PFSK-1 (cell line): ENCODE measurements around the gene VWA5B2.

Experiments
- POLR2AphosphoS5 ChIP-seq: IDR thresholded peaks from 2 replicates; pipeline ENCODE4 v1.6.1; 2012; ENCODE audit warnings: low read depth, mild to moderate bottlenecking, control low read depth, low read length, moderate library complexity
- SIN3A ChIP-seq: IDR thresholded peaks from 2 replicates; pipeline ENCODE4 v1.6.1; 2012; ENCODE audit warnings: mild to moderate bottlenecking, low read length, moderate library complexity, borderline replicate concordance; ENCODE audit not compliant: insufficient read depth
- TAF1 ChIP-seq: IDR thresholded peaks from 2 replicates; pipeline ENCODE4 v1.6.1; 2012; ENCODE audit warnings: low read length, control low read depth, borderline replicate concordance; ENCODE audit not compliant: insufficient read depth
- TF ChIP-seq, protein P1 (sequence below), 2 experiments: IDR thresholded peaks; 2 replicates each; pipeline versions ENCODE4 v1.6.1 to v1.8.0; 2011 to 2012; ENCODE audit warnings: low read depth in 2 of 2, low read length in 2 of 2, control low read depth in 1 of 2, inconsistent platforms in 1 of 2, mild to moderate bottlenecking in 1 of 2, moderate library complexity in 1 of 2; ENCODE audit not compliant: insufficient read depth in 1 of 2

GRCh38 chr3:184259396-184259877, 30.1 kb downstream of the VWA5B2 start:
- TF ChIP-seq, protein P1, sequence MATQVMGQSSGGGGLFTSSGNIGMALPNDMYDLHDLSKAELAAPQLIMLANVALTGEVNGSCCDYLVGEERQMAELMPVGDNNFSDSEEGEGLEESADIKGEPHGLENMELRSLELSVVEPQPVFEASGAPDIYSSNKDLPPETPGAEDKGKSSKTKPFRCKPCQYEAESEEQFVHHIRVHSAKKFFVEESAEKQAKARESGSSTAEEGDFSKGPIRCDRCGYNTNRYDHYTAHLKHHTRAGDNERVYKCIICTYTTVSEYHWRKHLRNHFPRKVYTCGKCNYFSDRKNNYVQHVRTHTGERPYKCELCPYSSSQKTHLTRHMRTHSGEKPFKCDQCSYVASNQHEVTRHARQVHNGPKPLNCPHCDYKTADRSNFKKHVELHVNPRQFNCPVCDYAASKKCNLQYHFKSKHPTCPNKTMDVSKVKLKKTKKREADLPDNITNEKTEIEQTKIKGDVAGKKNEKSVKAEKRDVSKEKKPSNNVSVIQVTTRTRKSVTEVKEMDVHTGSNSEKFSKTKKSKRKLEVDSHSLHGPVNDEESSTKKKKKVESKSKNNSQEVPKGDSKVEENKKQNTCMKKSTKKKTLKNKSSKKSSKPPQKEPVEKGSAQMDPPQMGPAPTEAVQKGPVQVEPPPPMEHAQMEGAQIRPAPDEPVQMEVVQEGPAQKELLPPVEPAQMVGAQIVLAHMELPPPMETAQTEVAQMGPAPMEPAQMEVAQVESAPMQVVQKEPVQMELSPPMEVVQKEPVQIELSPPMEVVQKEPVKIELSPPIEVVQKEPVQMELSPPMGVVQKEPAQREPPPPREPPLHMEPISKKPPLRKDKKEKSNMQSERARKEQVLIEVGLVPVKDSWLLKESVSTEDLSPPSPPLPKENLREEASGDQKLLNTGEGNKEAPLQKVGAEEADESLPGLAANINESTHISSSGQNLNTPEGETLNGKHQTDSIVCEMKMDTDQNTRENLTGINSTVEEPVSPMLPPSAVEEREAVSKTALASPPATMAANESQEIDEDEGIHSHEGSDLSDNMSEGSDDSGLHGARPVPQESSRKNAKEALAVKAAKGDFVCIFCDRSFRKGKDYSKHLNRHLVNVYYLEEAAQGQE (IDR thresholded peaks at IDR 0.05; ENCODE audit: insufficient read depth in 1 of 2, low read depth in 2 of 2, low read length in 2 of 2), result no peak
- TF ChIP-seq POLR2AphosphoS5 (no peak), TAF1 (no peak), SIN3A (no peak)
